OCI-LY7 (cell line): ENCODE measurements around the gene ADORA2A. TPM values are rescaled to one million over a fixed set of nuclear protein-coding genes. Genes with fewer than 3 reads are reported as not detected.

Experiments used
- BruUV-seq: library from RNA; stranded (reverse); fragments of 400-500 nt; replicated peaks from 2 replicates; lab custom pipeline; 2021; lab: Mats Ljungman, UMichigan
- CTCF ChIA-PET: fragments of 300-600 bp; sonication (Branson Sonifier 250); formaldehyde crosslinking; loops from one replicate; lab custom pipeline; 2022; ENCODE audit warnings: antibody characterized with exemption; ENCODE audit not compliant: unreplicated experiment; lab: Charles Lee
- POLR2A ChIA-PET: fragments of 300-600 bp; sonication (Branson Sonifier 250); formaldehyde crosslinking; loops from one replicate; lab custom pipeline; 2022; ENCODE audit warnings: antibody characterized with exemption; lab: Charles Lee
- DNase-seq: peaks from one replicate; pipeline ENCODE4 v3.0.0-alpha.2; 2015; ENCODE audit warnings: low spot score
- H2AFZ ChIP-seq: fragments of 200-600 bp; sonication (generic), shearing (Covaris generic); 2 replicates; pipeline ENCODE4 v1.6.1; 2014; ENCODE audit warnings: mild to moderate bottlenecking, antibody characterized with exemption, low read length, moderate library complexity
- H3K27ac ChIP-seq: fragments of 200-600 bp; sonication (generic); 2 replicates; pipeline ENCODE4 v1.5.1; 2014; ENCODE audit warnings: mixed run types, low read depth, mild to moderate bottlenecking, moderate library complexity, low read length, inconsistent platforms; ENCODE audit not compliant: poor library complexity, severe bottlenecking
- H3K36me3 ChIP-seq: fragments of 200-600 bp; sonication (generic); 2 replicates; pipeline ENCODE4 v1.6.1; 2014; ENCODE audit warnings: mild to moderate bottlenecking, antibody characterized with exemption, low read length, moderate library complexity, mixed read lengths; ENCODE audit not compliant: insufficient read depth
- H3K4me1 ChIP-seq: fragments of 200-600 bp; sonication (generic); 2 replicates; pipeline ENCODE4 v1.5.1; 2014; ENCODE audit warnings: mild to moderate bottlenecking, low read length; ENCODE audit not compliant: insufficient read depth, poor library complexity, severe bottlenecking
- H3K4me2 ChIP-seq: fragments of 200-600 bp; sonication (generic); 2 replicates; pipeline ENCODE4 v1.6.1; 2014; ENCODE audit warnings: mild to moderate bottlenecking, low read length
- H3K4me3 ChIP-seq: fragments of 200-600 bp; sonication (generic); 2 replicates; pipeline ENCODE4 v1.5.1; 2014; ENCODE audit warnings: mild to moderate bottlenecking, low read depth, low read length; ENCODE audit not compliant: poor library complexity, severe bottlenecking
- H3K79me2 ChIP-seq: fragments of 200-600 bp; sonication (generic); 2 replicates; pipeline ENCODE4 v1.6.1; 2016; ENCODE audit warnings: low read depth, mild to moderate bottlenecking, low read length, moderate library complexity, mixed read lengths; ENCODE audit not compliant: insufficient read depth
- H3K9me2 ChIP-seq: fragments of 200-600 bp; sonication (generic); 2 replicates; pipeline ENCODE4 v1.6.1; 2016; ENCODE audit warnings: mild to moderate bottlenecking, low read length, mixed read lengths; ENCODE audit not compliant: insufficient read depth
- H3K9me3 ChIP-seq: fragments of 200-600 bp; sonication (generic); 2 replicates; pipeline ENCODE4 v1.6.1; 2014; ENCODE audit warnings: mild to moderate bottlenecking, mixed run types, low read length, mixed read lengths
- H4K20me1 ChIP-seq: fragments of 200-600 bp; sonication (generic); 2 replicates; pipeline ENCODE4 v1.6.1; 2014; ENCODE audit warnings: mild to moderate bottlenecking, antibody characterized with exemption, low read length, moderate library complexity, mixed read lengths; ENCODE audit not compliant: insufficient read depth
- CTCF ChIP-seq: fragments of 200-600 bp; sonication (generic); conservative IDR thresholded peaks from 2 replicates; pipeline ENCODE4 v1.5.1; 2014; ENCODE audit warnings: mild to moderate bottlenecking, antibody characterized with exemption, low read length, moderate library complexity, mixed read lengths
- EZH2phosphoT487 ChIP-seq: fragments of 200-600 bp; sonication (generic); IDR thresholded peaks from 2 replicates; pipeline ENCODE4 v1.6.1; 2018; ENCODE audit warnings: low read depth, borderline replicate concordance, mild to moderate bottlenecking, mixed run types, antibody characterized with exemption, low read length, moderate library complexity, mixed read lengths
- intact Hi-C: fragments of 100-400 bp; cut with micrococcal nuclease; formaldehyde crosslinking; loops from one replicate; pipeline ENCODE4 v1.10.0; 2022; ENCODE audit not compliant: unreplicated experiment
- total RNA-seq, 2 experiments: library from RNA; depleted of rRNA in 1 of 2; stranded (reverse); fragments of >200 nt in 1 of 2; shearing (Covaris generic) in 1 of 2; gene quantifications; 2 replicates each; pipeline ENCODE4 v1.2.3, GENCODE V29; 2014 to 2022

ADORA2A gene
- total RNA-seq, 2 experiments from 2014 or later = 35.0 to 35.7 TPM

GRCh38 chr22:24414984-24415945 lies 12.1 kb upstream of the ADORA2A start:
- intact Hi-C loops = no loop called here
- no peak for DNase-seq
- POLR2A ChIA-PET = no interaction called here
- Histone ChIP-seq H3K27ac (no peak overlapping the region), H4K20me1 (no peaks in the 10 kb centered on the region), H3K9me3 (no peaks in the 10 kb centered on the region), H3K4me1 (no peaks in the 10 kb centered on the region), H2AFZ (no peak overlapping the region), H3K36me3 (peaks cover 33% of the 10 kb centered on the region), H3K79me2 (no peaks in the 10 kb centered on the region), H3K9me2 (no peaks in the 10 kb centered on the region), H3K4me2 (no peak overlapping the region), H3K4me3 (no peak overlapping the region)
- TF ChIP-seq CTCF = no peak
- TF ChIP-seq EZH2phosphoT487 = no peak
- BruUV-seq = no TSS peak
- CTCF ChIA-PET = no interaction called here

GRCh38 chr22:24416095-24416494 lies 11.3 kb upstream of the ADORA2A start:
- Histone ChIP-seq H3K79me2 (no peaks in the 10 kb centered on the region), H3K4me2 (no peak overlapping the region), H4K20me1 (no peaks in the 10 kb centered on the region), H3K4me1 (no peaks in the 10 kb centered on the region), H3K27ac (no peak overlapping the region), H3K9me2 (no peaks in the 10 kb centered on the region), H3K36me3 (peaks cover 33% of the 10 kb centered on the region), H3K9me3 (no peaks in the 10 kb centered on the region), H3K4me3 (no peak overlapping the region), H2AFZ (no peak overlapping the region)
- no peak for DNase-seq
- ChIA-PET POLR2A (interaction anchor here (0.5 kb wide), 1 partner anchor 83 kb away, joined by 4 read pairs; no protein-coding TSS in a partner anchor), CTCF (interaction anchor here (0.6 kb wide), 1 partner anchor 1828 kb away, joined by 3 read pairs; no protein-coding TSS in a partner anchor)
- TF ChIP-seq EZH2phosphoT487 (no peak), CTCF (no peak)
- intact Hi-C loops = no loop called here
- BruUV-seq = no TSS peak

- peaks cover 29% of the 10 kb centered on the region for H3K36me3 ChIP-seq
- H3K4me1 ChIP-seq = no peaks in the 10 kb centered on the region
- BruUV-seq = no TSS peak
- POLR2A ChIA-PET = interaction anchor here (0.5 kb wide), 1 partner anchor 83 kb away, joined by 4 read pairs; no protein-coding TSS in a partner anchor
- H3K27ac ChIP-seq = no peak overlapping the region
- H3K4me2 ChIP-seq = no peak overlapping the region
- intact Hi-C loops = no loop called here
- DNase-seq = no peak
- no peaks in the 10 kb centered on the region for H4K20me1 ChIP-seq
- H3K79me2 ChIP-seq = no peaks in the 10 kb centered on the region
- H2AFZ ChIP-seq = no peak overlapping the region
- no peaks in the 10 kb centered on the region for H3K9me3 ChIP-seq
- no peaks in the 10 kb centered on the region for H3K9me2 ChIP-seq
- CTCF ChIA-PET = interaction anchor here (0.6 kb wide), 1 partner anchor 1829 kb away, joined by 3 read pairs; no protein-coding TSS in a partner anchor
- TF ChIP-seq EZH2phosphoT487 = no peak
- no peak overlapping the region for H3K4me3 ChIP-seq
Observed at GRCh38 chr22:24416611-24417010, 10.8 kb upstream of the ADORA2A start.
